HG02885 (cell line): ENCODE measurements around the gene ZNF718.
"Not testable (repeated sequence)": the region's sequence is repeated elsewhere in the genome, so short reads cannot be mapped to it uniquely, and the experiment has no call there.

Experiments
- ATAC-seq: cut with Tn5 transposase; IDR thresholded peaks from one replicate; pipeline ENCODE4 v1.9.1; 2021; ENCODE audit warnings: mild to moderate bottlenecking; ENCODE audit not compliant: unreplicated experiment, poor library complexity

ZNF718 gene

GRCh38 chr4:147233-147632 lies 22.9 kb downstream of the ZNF718 start:
- no peak for ATAC-seq

- no peak for ATAC-seq
These were observed 37.4 kb downstream of the ZNF718 start for GRCh38 chr4:161496-162284.

- ATAC-seq = not testable (repeated sequence)
These were observed 45.3 kb downstream of the ZNF718 start for GRCh38 chr4:169640-170039.

GRCh38 chr4:171318-171717 lies 47.0 kb downstream of the ZNF718 start:
- ATAC-seq = not testable (repeated sequence)

GRCh38 chr4:173666-174314 lies 49.5 kb downstream of the ZNF718 start:
- no peak for ATAC-seq

GRCh38 chr4:175986-176385 lies 51.7 kb downstream of the ZNF718 start:
- no peak for ATAC-seq

- no peak for ATAC-seq
These were observed 52.7 kb downstream of the ZNF718 start for GRCh38 chr4:176995-177394.

- ATAC-seq = not testable (repeated sequence)
These were observed 57.9 kb downstream of the ZNF718 start for GRCh38 chr4:182225-182624.

GRCh38 chr4:188091-188490 lies 63.8 kb downstream of the ZNF718 start:
- no peak for ATAC-seq

GRCh38 chr4:195159-195558 lies 70.9 kb downstream of the ZNF718 start:
- not testable (repeated sequence) for ATAC-seq

GRCh38 chr4:200936-201335 lies 76.6 kb downstream of the ZNF718 start:
- no peak for ATAC-seq

GRCh38 chr4:202822-203221 lies 78.5 kb downstream of the ZNF718 start:
- ATAC-seq = not testable (repeated sequence)

GRCh38 chr4:205097-205756 lies 80.9 kb downstream of the ZNF718 start:
- no peak for ATAC-seq

- ATAC-seq = no peak
These were observed 81.8 kb downstream of the ZNF718 start for GRCh38 chr4:206054-206453.

- not testable (repeated sequence) for ATAC-seq
These were observed 84.3 kb downstream of the ZNF718 start for GRCh38 chr4:208416-209096.

- ATAC-seq = no peak
These were observed 86.8 kb downstream of the ZNF718 start for GRCh38 chr4:211033-211511.

GRCh38 chr4:212438-213188 lies 88.3 kb downstream of the ZNF718 start:
- ATAC-seq = no peak

- ATAC-seq = not testable (repeated sequence)
These were observed 88.9 kb downstream of the ZNF718 start for GRCh38 chr4:213189-213535.
